Omental fat pad (tissue), 4 donors: ENCODE measurements around the gene SRRM3. TPM values are rescaled to one million over a fixed set of nuclear protein-coding genes. Genes with fewer than 3 reads are reported as not detected.
A peak's percentile ranks its signal among the peaks of the same experiment; 100 is the strongest.

Experiments
- ATAC-seq: fragments of 150-250 bp; one replicate; pipeline ENCODE4 v1.9.1; 2016; ENCODE audit warnings: mild to moderate bottlenecking, moderate library complexity; ENCODE audit not compliant: low FRiP score
- DNase-seq: peaks from one replicate; pipeline ENCODE4 v3.0.0-alpha.2; 2019; ENCODE audit warnings: low spot score
- total RNA-seq, 4 donors: library from RNA; depleted of rRNA; stranded (reverse); fragments of >200 nt; gene quantifications; one replicate each; pipeline ENCODE4 v1.1.0, GENCODE V29; 2016
- TF ChIP-seq, protein P1 (sequence below), 3 donors: fragments of 450-650 bp; IDR thresholded peaks; one replicate each; pipeline ENCODE4 v1.5.1; 2016 to 2017; ENCODE audit warnings: antibody characterized with exemption in 3 of 3, mild to moderate bottlenecking in 3 of 3, moderate library complexity in 2 of 3

Gene SRRM3
- total RNA-seq, 4 donors from 2014 or later: 1.7 to 3.7 (median 2.4) TPM

DNA sequence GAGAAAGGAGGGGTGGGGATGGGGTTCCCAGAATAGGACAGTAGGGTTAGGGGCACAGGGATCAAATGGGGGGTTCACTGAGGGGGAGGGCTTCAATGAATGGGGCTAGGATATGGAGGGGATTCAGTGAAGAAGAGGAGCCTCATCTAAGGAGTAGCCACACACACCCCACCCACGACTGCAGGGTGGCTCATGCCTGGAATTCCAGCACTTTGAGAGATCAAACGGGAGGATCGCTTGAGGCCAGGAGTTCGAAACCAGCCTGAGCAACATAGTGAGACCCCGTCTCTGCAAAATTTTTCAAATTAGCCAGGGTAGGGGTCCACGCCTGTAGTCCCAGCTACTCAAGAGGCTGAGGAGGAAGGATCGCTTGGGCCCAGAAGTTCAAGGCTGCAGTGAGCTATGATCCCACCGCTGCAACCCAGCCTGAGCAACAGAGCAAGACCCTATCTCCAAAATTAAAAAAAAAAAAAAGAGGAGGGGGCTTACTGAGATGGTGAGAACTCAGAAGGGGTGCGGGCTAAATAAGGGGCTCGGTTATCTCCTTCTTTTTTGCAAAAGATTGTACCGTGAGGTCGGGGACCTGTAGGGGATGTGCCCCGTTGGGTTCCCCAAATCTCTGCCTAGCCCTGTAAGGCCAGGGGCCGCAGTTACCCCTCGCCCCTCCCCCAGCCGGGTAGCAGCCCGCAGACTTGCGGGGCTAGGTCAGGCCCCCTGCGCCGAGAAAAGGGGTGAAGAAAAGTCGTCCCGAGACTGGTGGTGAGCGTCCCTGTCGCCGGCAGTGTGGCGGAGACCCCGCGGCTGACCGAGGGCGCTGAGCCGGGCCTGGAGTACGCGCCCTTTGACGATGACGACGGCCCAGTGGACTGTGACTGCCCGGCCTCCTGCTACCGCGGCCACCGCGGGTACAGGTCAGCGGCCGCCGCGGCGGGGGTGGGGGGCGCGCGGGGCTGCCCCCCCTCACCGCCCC is 57.7 kb downstream of the SRRM3 start:
- ATAC-seq: no peak
- DNase-seq: no peak
- TF ChIP-seq, protein P1, sequence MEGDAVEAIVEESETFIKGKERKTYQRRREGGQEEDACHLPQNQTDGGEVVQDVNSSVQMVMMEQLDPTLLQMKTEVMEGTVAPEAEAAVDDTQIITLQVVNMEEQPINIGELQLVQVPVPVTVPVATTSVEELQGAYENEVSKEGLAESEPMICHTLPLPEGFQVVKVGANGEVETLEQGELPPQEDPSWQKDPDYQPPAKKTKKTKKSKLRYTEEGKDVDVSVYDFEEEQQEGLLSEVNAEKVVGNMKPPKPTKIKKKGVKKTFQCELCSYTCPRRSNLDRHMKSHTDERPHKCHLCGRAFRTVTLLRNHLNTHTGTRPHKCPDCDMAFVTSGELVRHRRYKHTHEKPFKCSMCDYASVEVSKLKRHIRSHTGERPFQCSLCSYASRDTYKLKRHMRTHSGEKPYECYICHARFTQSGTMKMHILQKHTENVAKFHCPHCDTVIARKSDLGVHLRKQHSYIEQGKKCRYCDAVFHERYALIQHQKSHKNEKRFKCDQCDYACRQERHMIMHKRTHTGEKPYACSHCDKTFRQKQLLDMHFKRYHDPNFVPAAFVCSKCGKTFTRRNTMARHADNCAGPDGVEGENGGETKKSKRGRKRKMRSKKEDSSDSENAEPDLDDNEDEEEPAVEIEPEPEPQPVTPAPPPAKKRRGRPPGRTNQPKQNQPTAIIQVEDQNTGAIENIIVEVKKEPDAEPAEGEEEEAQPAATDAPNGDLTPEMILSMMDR (IDR thresholded peaks at IDR 0.05): no peak

DNA sequence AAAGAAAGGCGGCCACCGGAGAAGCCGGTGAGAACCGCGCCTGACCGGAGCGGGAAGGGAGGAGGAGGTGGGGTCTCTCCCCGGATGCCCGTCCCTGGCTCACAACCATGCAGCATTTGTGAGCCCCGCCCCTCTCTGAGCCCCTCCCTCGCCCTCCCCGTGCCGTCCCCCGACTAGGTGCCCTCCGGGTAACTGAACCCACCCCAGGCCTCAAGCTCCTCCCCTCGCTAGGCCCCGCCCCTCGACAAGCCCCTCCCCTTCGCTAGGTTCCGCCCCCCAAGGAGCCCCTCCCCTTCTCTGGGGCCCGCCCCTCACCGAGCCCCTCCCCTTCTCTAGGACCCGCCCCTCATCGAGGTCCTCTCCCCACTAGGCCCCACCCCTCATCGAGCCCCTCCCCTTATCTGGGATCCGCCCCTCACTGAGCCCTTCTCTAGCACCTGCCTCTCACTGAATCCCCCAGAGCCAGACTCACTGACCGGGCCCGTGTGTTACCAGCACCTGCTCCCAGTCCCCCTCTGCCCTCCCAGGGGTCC is 58.5 kb downstream of the SRRM3 start:
- ATAC-seq: no peak
- no peak for DNase-seq
- TF ChIP-seq, protein P1 (IDR thresholded peaks at IDR 0.05): no peak

DNA sequence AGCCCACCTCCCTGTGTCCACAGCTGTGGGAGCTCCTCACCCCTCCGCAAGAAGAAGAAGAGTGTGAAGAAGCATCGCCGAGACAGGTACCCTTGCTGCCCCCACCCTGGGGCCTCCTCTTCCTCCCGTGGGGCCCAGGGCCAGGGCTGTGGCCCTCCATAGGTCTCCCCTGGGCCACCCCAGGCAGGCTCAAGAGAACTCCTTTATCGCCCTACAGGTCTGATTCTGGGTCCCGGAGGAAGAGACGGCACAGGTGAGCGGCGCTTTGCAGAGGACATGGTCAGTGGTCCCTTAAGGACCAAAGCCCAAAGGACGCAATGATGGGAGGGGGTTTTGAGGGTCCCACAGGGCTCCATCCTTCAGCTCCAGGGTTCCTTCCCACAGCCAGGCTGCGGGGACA is 59.6 kb downstream of the SRRM3 start:
- TF ChIP-seq, protein P1 (IDR thresholded peaks at IDR 0.05): no peak
- ATAC-seq: no peak
- DNase-seq: no peak

DNA sequence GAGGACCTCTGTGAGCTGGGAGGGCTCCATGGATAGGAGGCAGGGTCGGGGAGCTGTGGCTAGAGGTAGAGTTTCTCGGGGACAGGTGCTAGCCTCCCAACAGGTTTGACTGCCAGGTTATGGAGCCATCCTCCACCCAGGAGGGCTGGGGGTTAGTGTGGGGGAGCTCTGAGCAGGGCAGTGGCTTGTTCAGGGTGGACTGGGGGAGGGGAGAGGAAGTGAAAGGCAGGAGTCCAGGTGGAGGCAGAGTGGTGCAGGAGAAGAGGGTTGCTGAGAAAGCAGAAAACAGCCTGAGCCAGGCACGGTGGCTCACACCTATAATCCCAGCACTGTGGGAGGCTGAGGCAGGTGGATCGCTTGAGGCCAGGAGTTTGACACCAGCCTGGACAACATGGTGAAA is 60.2 kb downstream of the SRRM3 start:
- ATAC-seq (no peak), DNase-seq (no peak)
- TF ChIP-seq, protein P1 (IDR thresholded peaks at IDR 0.05): no peak

DNA sequence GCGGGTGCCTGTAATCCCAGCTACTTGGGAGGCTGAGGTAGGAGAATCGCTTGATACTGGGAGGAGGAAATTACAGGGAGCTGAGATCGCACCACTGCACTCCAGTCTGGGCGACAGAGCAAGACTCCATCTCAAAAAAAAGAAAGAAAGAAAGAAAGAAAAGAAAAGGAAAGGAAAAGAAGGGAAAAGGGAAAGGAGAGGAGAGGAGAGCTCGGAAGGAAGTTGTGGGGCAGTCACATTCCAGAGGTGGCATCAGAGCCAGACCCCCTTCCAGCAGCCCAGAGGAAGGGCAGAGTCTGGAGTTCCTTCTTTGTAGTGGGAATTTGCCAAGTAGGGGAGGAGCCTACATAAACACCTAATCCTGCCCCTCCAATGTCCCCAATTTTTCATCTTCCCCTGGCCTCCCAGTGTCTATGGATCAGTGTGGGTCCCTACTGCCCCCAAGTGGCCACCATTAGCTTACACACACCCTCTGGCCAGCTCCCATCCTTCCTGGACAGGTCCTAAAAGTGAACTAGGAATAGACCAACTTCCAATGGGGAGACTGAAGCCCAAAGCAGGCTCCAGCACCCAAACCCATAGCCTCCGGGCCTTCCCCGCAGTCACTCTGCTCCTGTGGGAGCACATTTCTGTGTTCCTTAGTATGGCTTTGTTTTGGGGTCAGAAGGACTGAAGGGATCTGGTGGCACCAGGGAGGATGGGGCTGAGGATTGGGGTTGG is 61.1 kb downstream of the SRRM3 start:
- DNase-seq (no peak), ATAC-seq (peak; percentile 52)
- TF ChIP-seq, protein P1 (IDR thresholded peaks at IDR 0.05): no peak

DNA sequence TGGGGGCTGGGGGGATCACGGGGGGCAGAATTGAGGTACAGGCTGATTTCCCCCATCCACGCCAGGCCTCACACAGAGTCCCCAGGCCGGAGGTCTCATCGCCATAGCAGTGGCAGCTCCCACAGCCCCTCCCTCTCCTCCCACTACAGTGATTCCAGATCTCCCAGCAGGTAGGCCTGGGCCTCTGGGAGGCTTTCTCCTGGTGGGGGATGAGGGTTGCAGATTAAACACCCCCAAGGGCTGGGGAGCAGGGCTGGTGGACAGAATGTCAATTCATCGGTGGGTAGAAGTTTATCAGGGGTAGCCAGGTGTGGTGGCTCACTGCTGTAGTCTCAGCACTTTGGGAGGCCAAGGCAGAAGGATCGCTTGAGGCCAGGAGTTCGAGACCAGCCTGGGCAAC is 63.6 kb downstream of the SRRM3 start:
- no peak for DNase-seq
- TF ChIP-seq, protein P1 (IDR thresholded peaks at IDR 0.05): no peak
- no peak for ATAC-seq
